GM10266 (cell line): Measurements from ENCODE around the gene ACTRT1.

Source experiments
- DNase-seq: peaks from one replicate; pipeline ENCODE4 v3.0.0; 2012; ENCODE audit errors: extremely low spot score
- CTCF ChIP-seq: IDR thresholded peaks from 2 replicates; pipeline ENCODE4 v1.5.1; 2012; ENCODE audit warnings: mild to moderate bottlenecking, low read depth; ENCODE audit not compliant: control insufficient read depth, insufficient read depth; ENCODE audit errors: missing control alignments

Gene ACTRT1

GRCh38 chrX:128012015-128012414 is 40.2 kb downstream of the ACTRT1 start:
- no peak for DNase-seq
- TF ChIP-seq CTCF: no peak

- TF ChIP-seq CTCF: no peak
Observed at GRCh38 chrX:128007882-128008281, 44.3 kb downstream of the ACTRT1 start.

More at GRCh38 chrX:128007882-128008281, 44.3 kb downstream of the ACTRT1 start:
- no peak for DNase-seq
